HepG2 (cell line): ENCODE measurements around the gene STPG4. TPM values are rescaled to one million over a fixed set of nuclear protein-coding genes. Genes with fewer than 3 reads are reported as not detected.

ENCODE experiments used
- NCOA2 ChIP-seq: sonication (generic); formaldehyde crosslinking; IDR thresholded peaks from 2 replicates; pipeline ENCODE4 v1.8.0; 2022; ENCODE audit warnings: inconsistent platforms
- NFATC3 ChIP-seq: sonication (generic); formaldehyde crosslinking; IDR thresholded peaks from 2 replicates; pipeline ENCODE4 v1.5.1; 2020; ENCODE audit warnings: mild to moderate bottlenecking, missing genetic modification reagents
- PAF1 ChIP-seq: IDR thresholded peaks from 2 replicates; pipeline ENCODE4 v1.6.1; 2016; ENCODE audit warnings: missing genetic modification reagents, missing compliant biosample characterization
- POLR2A ChIP-seq, 2 experiments: IDR thresholded peaks; 2 replicates each; pipeline ENCODE4 v1.6.1; 2011; ENCODE audit warnings: low read depth in 2 of 2, low read length in 2 of 2, mild to moderate bottlenecking in 1 of 2, moderate library complexity in 1 of 2; ENCODE audit not compliant: insufficient read depth in 1 of 2
- POLR2G ChIP-seq: fragments of 200-400 bp; formaldehyde crosslinking; IDR thresholded peaks from 2 replicates; pipeline ENCODE4 v1.6.1; 2018; ENCODE audit warnings: mild to moderate bottlenecking, low read depth, low read length, moderate library complexity
- RBFOX2 ChIP-seq: fragments of 200-400 bp; formaldehyde crosslinking; IDR thresholded peaks from 2 replicates; pipeline ENCODE4 v1.6.1; 2017; ENCODE audit warnings: low read depth, mild to moderate bottlenecking, low read length
- RELA ChIP-seq: sonication (generic); formaldehyde crosslinking; IDR thresholded peaks from 2 replicates; pipeline ENCODE4 v1.4.0; 2020; ENCODE audit warnings: missing genetic modification reagents
- ZNF652 ChIP-seq: IDR thresholded peaks from 2 replicates; pipeline ENCODE4 v1.6.1; 2016; ENCODE audit warnings: low read depth, borderline replicate concordance
- polyA plus RNA-seq, 8 experiments: library from polyadenylated mRNA; depleted of rRNA in 3 of 8; stranded (reverse) in 7 of 8; unstranded in 1 of 8; fragments of >200 nt; fragmentation: Illumina TruSeq in 4 of 8; extraction: Trizol in 4 of 8; gene quantifications; 2 replicates each; pipeline versions ENCODE4 v1.2.1 to v1.2.3, GENCODE V29; 2011 to 2016; ENCODE audit warnings: low read depth in 4 of 8, missing spikeins in 1 of 8, mixed read lengths in 1 of 8; ENCODE audit not compliant: insufficient read depth in 1 of 8
- total RNA-seq, 5 experiments: library from RNA; depleted of rRNA; stranded (reverse); fragments of >200 nt; fragmentation: Illumina TruSeq; extraction: Trizol; gene quantifications; 2 replicates each; pipeline ENCODE4 v1.2.3, GENCODE V29; 2016; ENCODE audit warnings: low read depth in 1 of 5
- TF ChIP-seq, protein P1 (sequence below): IDR thresholded peaks from 2 replicates; pipeline ENCODE4 v1.6.1; 2016; ENCODE audit warnings: low read depth, missing genetic modification reagents, missing compliant biosample characterization
- TF ChIP-seq, protein P2 (sequence below): sonication (generic); formaldehyde crosslinking; IDR thresholded peaks from 2 replicates; pipeline ENCODE4 v1.5.1; 2020; ENCODE audit warnings: mild to moderate bottlenecking, missing genetic modification reagents
- TF ChIP-seq, protein P3 (sequence below): IDR thresholded peaks from 2 replicates; pipeline ENCODE4 v1.6.1; 2016
- TF ChIP-seq, protein P4 (sequence below): sonication (generic); formaldehyde crosslinking; IDR thresholded peaks from 2 replicates; pipeline ENCODE4 v1.8.0; 2022; ENCODE audit warnings: mild to moderate bottlenecking, missing genetic modification reagents; ENCODE audit not compliant: insufficient replicate concordance
- TF ChIP-seq, protein P5 (sequence below): sonication (generic); formaldehyde crosslinking; IDR thresholded peaks from 2 replicates; pipeline ENCODE4 v1.5.1; 2020; ENCODE audit warnings: missing genetic modification reagents, mild to moderate bottlenecking, borderline replicate concordance
- TF ChIP-seq, protein P6 (sequence below): sonication (generic); formaldehyde crosslinking; IDR thresholded peaks from 2 replicates; pipeline ENCODE4 v1.4.0; 2020; ENCODE audit warnings: missing genetic modification reagents

Gene STPG4
- total and polyA plus RNA-seq, 2 of the 13 experiments (the other 11 are each of a cell fraction or from before 2014, with no cell fraction given) = 0.11 to 0.15 TPM

DNA sequence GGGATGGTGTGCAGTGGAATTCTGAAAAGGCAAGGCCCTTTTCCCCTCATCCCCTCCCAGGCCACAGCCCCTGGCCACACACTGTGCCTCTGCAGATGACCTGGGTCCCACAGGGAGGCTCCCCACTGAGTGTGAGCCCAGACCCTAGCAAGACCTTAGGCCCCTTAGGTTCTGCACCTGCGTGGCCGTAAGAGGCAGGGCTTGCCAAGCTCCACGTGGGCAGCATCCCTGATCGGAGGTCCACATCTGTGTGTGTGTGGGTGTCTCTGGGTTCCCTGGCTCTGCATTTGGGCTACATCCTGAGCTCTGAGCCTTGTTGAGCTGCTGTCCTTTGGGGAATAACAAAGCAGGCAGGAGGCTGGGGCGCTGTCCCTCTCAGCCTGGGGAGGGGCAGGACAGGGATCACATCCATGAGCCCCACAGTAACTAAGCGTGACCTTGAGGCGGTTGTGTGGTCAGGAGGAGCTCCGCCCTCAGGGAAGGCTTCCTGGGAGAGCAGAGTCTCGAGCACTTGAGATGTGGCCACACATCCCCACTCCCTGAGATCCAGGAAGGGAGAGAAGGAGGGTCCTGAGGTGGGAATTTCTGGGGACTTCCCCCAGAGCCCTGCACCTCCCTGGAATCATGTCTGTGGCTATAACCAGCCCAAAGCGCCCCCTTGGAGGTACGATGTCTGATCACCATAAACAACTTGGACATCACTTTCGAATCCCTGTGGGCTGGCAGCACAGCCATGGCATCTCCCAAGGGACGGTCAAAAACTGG is 84.8 kb downstream of the STPG4 start (continued):
- TF ChIP-seq, protein P1, sequence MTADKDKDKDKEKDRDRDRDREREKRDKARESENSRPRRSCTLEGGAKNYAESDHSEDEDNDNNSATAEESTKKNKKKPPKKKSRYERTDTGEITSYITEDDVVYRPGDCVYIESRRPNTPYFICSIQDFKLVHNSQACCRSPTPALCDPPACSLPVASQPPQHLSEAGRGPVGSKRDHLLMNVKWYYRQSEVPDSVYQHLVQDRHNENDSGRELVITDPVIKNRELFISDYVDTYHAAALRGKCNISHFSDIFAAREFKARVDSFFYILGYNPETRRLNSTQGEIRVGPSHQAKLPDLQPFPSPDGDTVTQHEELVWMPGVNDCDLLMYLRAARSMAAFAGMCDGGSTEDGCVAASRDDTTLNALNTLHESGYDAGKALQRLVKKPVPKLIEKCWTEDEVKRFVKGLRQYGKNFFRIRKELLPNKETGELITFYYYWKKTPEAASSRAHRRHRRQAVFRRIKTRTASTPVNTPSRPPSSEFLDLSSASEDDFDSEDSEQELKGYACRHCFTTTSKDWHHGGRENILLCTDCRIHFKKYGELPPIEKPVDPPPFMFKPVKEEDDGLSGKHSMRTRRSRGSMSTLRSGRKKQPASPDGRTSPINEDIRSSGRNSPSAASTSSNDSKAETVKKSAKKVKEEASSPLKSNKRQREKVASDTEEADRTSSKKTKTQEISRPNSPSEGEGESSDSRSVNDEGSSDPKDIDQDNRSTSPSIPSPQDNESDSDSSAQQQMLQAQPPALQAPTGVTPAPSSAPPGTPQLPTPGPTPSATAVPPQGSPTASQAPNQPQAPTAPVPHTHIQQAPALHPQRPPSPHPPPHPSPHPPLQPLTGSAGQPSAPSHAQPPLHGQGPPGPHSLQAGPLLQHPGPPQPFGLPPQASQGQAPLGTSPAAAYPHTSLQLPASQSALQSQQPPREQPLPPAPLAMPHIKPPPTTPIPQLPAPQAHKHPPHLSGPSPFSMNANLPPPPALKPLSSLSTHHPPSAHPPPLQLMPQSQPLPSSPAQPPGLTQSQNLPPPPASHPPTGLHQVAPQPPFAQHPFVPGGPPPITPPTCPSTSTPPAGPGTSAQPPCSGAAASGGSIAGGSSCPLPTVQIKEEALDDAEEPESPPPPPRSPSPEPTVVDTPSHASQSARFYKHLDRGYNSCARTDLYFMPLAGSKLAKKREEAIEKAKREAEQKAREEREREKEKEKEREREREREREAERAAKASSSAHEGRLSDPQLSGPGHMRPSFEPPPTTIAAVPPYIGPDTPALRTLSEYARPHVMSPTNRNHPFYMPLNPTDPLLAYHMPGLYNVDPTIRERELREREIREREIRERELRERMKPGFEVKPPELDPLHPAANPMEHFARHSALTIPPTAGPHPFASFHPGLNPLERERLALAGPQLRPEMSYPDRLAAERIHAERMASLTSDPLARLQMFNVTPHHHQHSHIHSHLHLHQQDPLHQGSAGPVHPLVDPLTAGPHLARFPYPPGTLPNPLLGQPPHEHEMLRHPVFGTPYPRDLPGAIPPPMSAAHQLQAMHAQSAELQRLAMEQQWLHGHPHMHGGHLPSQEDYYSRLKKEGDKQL (CRISPR knock-in tag) = no peak
- no peak for TF ChIP-seq ZNF652
- 0 out of 2 replicates have a peak, but pooled peaks have one; percentile 45 for TF ChIP-seq PAF1
- 0 out of 2 replicates have a peak, but pooled peaks have one; percentile 16 for TF ChIP-seq NFATC3 (CRISPR knock-in tag)
- TF ChIP-seq, protein P2, sequence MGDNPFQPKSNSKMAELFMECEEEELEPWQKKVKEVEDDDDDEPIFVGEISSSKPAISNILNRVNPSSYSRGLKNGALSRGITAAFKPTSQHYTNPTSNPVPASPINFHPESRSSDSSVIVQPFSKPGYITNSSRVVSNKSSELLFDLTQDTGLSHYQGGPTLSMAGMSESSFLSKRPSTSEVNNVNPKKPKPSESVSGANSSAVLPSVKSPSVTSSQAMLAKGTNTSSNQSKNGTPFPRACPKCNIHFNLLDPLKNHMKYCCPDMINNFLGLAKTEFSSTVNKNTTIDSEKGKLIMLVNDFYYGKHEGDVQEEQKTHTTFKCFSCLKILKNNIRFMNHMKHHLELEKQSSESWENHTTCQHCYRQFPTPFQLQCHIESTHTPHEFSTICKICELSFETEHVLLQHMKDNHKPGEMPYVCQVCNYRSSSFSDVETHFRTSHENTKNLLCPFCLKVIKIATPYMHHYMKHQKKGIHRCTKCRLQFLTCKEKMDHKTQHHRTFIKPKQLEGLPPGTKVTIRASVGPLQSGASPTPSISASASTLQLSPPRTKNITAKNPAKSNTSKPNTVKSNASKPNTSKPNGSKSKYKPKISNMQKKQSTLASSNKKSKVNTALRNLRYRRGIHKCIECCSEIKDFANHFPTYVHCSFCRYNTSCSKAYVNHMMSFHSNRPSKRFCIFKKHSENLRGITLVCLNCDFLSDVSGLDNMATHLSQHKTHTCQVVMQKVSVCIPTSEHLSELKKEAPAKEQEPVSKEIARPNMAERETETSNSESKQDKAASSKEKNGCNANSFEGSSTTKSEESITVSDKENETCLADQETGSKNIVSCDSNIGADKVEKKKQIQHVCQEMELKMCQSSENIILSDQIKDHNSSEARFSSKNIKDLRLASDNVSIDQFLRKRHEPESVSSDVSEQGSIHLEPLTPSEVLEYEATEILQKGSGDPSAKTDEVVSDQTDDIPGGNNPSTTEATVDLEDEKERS (CRISPR knock-in tag) = 0 out of 2 replicates have a peak, but pooled peaks have one; percentile 37
- peak in 1 of 2 experiments; percentile 57; a peak in 2 of 4 replicates for TF ChIP-seq POLR2A (IDR thresholded peaks at IDR 0.05; ENCODE audit: insufficient read depth in 1 of 2, low read depth in 2 of 2, low read length in 2 of 2)
- TF ChIP-seq, protein P3, sequence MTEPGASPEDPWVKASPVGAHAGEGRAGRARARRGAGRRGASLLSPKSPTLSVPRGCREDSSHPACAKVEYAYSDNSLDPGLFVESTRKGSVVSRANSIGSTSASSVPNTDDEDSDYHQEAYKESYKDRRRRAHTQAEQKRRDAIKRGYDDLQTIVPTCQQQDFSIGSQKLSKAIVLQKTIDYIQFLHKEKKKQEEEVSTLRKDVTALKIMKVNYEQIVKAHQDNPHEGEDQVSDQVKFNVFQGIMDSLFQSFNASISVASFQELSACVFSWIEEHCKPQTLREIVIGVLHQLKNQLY (CRISPR knock-in tag) = peak; percentile 66; the same call in 1 of the 2 replicates
- TF ChIP-seq, protein P4, sequence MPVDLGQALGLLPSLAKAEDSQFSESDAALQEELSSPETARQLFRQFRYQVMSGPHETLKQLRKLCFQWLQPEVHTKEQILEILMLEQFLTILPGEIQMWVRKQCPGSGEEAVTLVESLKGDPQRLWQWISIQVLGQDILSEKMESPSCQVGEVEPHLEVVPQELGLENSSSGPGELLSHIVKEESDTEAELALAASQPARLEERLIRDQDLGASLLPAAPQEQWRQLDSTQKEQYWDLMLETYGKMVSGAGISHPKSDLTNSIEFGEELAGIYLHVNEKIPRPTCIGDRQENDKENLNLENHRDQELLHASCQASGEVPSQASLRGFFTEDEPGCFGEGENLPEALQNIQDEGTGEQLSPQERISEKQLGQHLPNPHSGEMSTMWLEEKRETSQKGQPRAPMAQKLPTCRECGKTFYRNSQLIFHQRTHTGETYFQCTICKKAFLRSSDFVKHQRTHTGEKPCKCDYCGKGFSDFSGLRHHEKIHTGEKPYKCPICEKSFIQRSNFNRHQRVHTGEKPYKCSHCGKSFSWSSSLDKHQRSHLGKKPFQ (CRISPR knock-in tag) = no peak
- TF ChIP-seq RELA = no peak; the same call in 1 of the 2 replicates
- TF ChIP-seq, protein P5, sequence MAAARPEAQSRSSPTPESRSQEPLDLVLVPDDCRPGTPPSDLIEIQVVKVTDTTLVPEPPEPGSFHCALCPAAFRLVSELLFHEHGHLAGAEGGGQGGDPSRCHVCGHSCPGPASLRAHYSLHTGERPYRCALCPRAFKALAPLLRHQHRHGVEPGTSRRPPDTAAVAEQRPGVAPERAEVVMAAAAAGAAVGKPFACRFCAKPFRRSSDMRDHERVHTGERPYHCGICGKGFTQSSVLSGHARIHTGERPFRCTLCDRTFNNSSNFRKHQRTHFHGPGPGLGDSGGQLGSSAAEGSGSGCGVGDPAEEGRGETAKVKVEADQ (CRISPR knock-in tag) = peak; percentile 40; the same call in 1 of the 2 replicates
- 0 out of 2 replicates have a peak, but pooled peaks have one; percentile 18 for TF ChIP-seq RBFOX2
- TF ChIP-seq NCOA2 (CRISPR knock-in tag) = peak; percentile 46; the same call in 1 of the 2 replicates
- peak; percentile 56; the same call in 1 of the 2 replicates for TF ChIP-seq POLR2G
- TF ChIP-seq, protein P6, sequence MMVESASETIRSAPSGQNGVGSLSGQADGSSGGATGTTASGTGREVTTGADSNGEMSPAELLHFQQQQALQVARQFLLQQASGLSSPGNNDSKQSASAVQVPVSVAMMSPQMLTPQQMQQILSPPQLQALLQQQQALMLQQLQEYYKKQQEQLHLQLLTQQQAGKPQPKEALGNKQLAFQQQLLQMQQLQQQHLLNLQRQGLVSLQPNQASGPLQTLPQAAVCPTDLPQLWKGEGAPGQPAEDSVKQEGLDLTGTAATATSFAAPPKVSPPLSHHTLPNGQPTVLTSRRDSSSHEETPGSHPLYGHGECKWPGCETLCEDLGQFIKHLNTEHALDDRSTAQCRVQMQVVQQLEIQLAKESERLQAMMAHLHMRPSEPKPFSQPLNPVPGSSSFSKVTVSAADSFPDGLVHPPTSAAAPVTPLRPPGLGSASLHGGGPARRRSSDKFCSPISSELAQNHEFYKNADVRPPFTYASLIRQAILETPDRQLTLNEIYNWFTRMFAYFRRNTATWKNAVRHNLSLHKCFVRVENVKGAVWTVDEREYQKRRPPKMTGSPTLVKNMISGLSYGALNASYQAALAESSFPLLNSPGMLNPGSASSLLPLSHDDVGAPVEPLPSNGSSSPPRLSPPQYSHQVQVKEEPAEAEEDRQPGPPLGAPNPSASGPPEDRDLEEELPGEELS (CRISPR knock-in tag) = peak; percentile 65
